GM10248 (cell line): ENCODE measurements around the gene DDX54.
"Not testable (repeated sequence)": the region's sequence is repeated elsewhere in the genome, so short reads cannot be mapped to it uniquely, and the experiment has no call there.

ENCODE experiments used
- CTCF ChIA-PET: fragments of 300-600 bp; sonication (Branson Sonifier 250); formaldehyde crosslinking; extraction: SDS; loops from one replicate; lab custom pipeline; 2021; ENCODE audit warnings: antibody characterized with exemption; lab: Yijun Ruan, JAX
- POLR2A ChIA-PET: fragments of 350-650 bp; sonication (Branson Sonifier 250); formaldehyde crosslinking; extraction: SDS; loops from one replicate; lab custom pipeline; 2020; ENCODE audit warnings: antibody characterized with exemption; lab: Yijun Ruan, JAX
- DNase-seq: peaks from one replicate; pipeline ENCODE4 v3.0.0; 2012; ENCODE audit errors: extremely low spot score
- CTCF ChIP-seq: IDR thresholded peaks from 2 replicates; pipeline ENCODE4 v1.5.1; 2012; ENCODE audit warnings: mild to moderate bottlenecking, low read depth; ENCODE audit errors: extremely low read depth, missing control alignments, control extremely low read depth

DDX54 gene

GRCh38 chr12:113142173-113142885 is 42.9 kb downstream of the DDX54 start:
- ChIA-PET POLR2A (no interaction called here), CTCF (interaction anchor here (0.9 to 2.1 kb wide), 4 partner anchors 9 to 94 kb away, joined by 3 to 8 read pairs (median 5); no protein-coding TSS in a partner anchor)
- DNase-seq: peak; percentile 62
- no peak for TF ChIP-seq CTCF

GRCh38 chr12:113141716-113142115 is 43.6 kb downstream of the DDX54 start:
- DNase-seq, POLR2A ChIA-PET: not testable (repeated sequence)
- CTCF ChIA-PET: interaction anchor here (2.0 to 2.1 kb wide), 2 partner anchors 11 to 93 kb away, joined by 7 to 8 read pairs; no protein-coding TSS in a partner anchor

GRCh38 chr12:113140706-113141105 is 44.6 kb downstream of the DDX54 start:
- ChIA-PET POLR2A (no interaction called here), CTCF (interaction anchor here (0.8 to 1.6 kb wide), 5 partner anchors 11 to 42 kb away, joined by 3 to 6 read pairs (median 3); no protein-coding TSS in a partner anchor)
- no peak for DNase-seq
- TF ChIP-seq CTCF: no peak

GRCh38 chr12:113138826-113139225 is 46.5 kb downstream of the DDX54 start:
- CTCF ChIA-PET: interaction anchor here (1.8 to 3.0 kb wide), 2 partner anchors 14 to 34 kb away, joined by 4 to 21 read pairs; no protein-coding TSS in a partner anchor
- TF ChIP-seq CTCF: no peak
- DNase-seq: no peak
- POLR2A ChIA-PET: no interaction called here

- no peak for DNase-seq
- CTCF ChIA-PET: interaction anchor here (0.9 to 3.0 kb wide), 4 partner anchors 8 to 35 kb away, joined by 3 to 21 read pairs (median 4); no protein-coding TSS in a partner anchor
- POLR2A ChIA-PET: no interaction called here
- no peak for TF ChIP-seq CTCF
These were observed 47.2 kb downstream of the DDX54 start for GRCh38 chr12:113137861-113138783.

- DNase-seq: no peak
- CTCF ChIA-PET: interaction anchor here (0.8 to 3.0 kb wide), 6 partner anchors 9 to 89 kb away, joined by 3 to 21 read pairs (median 4); partner anchors contain the start of gene CFAP73
- TF ChIP-seq CTCF: no peak
- POLR2A ChIA-PET: no interaction called here
These were observed 48.2 kb downstream of the DDX54 start for GRCh38 chr12:113136990-113137511.
